ENCODE data around the gene LRRK1. TPM values are rescaled to one million over a fixed set of nuclear protein-coding genes. Genes with fewer than 3 reads are reported as not detected.

The LRRK1 gene
- polyA plus RNA-seq, 1 donor (not counting 4 experiments of a cell fraction or from before 2014, with no cell fraction given), result 6.2 TPM

DNA sequence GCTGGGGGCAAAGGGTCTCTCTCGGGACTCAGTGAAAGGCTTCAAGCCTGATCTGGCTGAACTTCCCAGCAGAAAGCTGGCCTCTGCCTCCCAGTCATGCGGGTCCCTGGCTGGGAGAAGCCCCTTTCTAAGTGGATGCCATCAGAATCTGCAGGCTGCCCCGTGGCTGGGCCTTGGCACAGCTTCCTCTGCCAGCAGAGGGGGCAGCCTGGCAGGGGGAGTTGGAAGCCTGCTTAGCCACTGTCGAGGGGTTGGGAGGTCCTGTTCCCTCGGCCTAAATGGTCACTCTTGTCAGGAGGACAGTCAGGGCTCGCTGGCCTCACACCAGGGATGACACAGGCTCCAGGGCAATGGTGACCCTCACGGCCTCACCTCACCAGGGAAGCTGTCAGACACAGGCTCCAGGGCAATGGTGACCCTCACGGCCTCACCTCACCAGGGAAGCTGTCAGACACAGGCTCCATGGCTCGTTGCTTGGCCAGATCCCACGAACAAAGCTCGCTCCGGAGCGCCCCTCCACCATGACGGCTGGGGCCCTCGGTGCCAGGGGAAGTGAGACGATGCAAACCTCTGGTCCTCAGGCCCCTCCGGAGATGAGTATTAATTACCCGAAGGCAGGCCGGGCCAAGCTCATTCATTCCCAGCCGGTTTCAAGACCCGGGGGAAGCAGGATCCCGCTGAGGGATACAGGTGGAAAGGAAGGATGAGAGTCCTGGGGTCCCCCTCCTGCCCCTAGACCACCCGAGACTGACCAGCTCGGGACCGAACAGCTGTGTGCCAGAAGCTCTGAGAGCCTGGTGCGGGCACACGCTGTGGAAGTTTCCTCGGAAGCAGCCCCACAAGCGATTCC, 181.7 kb downstream of the LRRK1 start:
- Histone ChIP-seq H3K79me2 (ENCODE audit: control insufficient read depth, insufficient read depth, low read length) (no peaks in the 10 kb centered on the region), H3K9me1 (ENCODE audit: control insufficient read depth, extremely low read depth, insufficient read depth, low read length) (no peaks in the 10 kb centered on the region), H3K27ac (ENCODE audit: control insufficient read depth, insufficient read depth, low read length) (no peak overlapping the region), H3K27me3 (ENCODE audit: control insufficient read depth, extremely low read depth, insufficient read depth, low read length) (no peaks in the 10 kb centered on the region), H4K20me1 (ENCODE audit: control insufficient read depth, extremely low read depth, insufficient read depth, low read length) (no peaks in the 10 kb centered on the region), H3K36me3 (ENCODE audit: control insufficient read depth in 2 of 2, extremely low read depth in 1 of 2, insufficient read depth in 2 of 2, low read length in 2 of 2) (no peaks in the 10 kb centered on the region), H3K9ac (ENCODE audit: control insufficient read depth, extremely low read depth, insufficient read depth, low read length) (no peak overlapping the region), H3K4me1 (ENCODE audit: control insufficient read depth, extremely low read depth, insufficient read depth, low read length) (peaks cover 3% of the 10 kb centered on the region), H2AFZ (ENCODE audit: control insufficient read depth, low read length) (no peak overlapping the region), H3K9me3 (ENCODE audit: control insufficient read depth, low read depth, low read length) (no peaks in the 10 kb centered on the region), H3K4me3 (ENCODE audit: control insufficient read depth in 2 of 3, extremely low read depth in 1 of 3, insufficient read depth in 2 of 3, low read depth in 1 of 3, low read length in 3 of 3) (no peak overlapping the region), H3K4me2 (ENCODE audit: control insufficient read depth, extremely low read depth, insufficient read depth, low read depth, low read length) (no peak overlapping the region)
- dilution Hi-C loops (cut with MboI; ENCODE audit: extremely low pct_ligation_motif_present, low sequenced_read_pairs), result no loop called here
- TF ChIP-seq EZH2 (IDR thresholded peaks at IDR 0.05; ENCODE audit: low read length) (no peak), CTCF (optimal IDR thresholded peaks at IDR 0.05 in 1 of 3, IDR thresholded peaks at IDR 0.05 in 1 of 3, conservative IDR thresholded peaks at IDR 0.05 in 1 of 3; ENCODE audit: extremely low read depth in 1 of 3, insufficient read depth in 2 of 3, low read length in 3 of 3) (no peak)
- DNase-seq (ENCODE audit: low read depth, low spot score) (no peak), FAIRE-seq (no peak)

DNA sequence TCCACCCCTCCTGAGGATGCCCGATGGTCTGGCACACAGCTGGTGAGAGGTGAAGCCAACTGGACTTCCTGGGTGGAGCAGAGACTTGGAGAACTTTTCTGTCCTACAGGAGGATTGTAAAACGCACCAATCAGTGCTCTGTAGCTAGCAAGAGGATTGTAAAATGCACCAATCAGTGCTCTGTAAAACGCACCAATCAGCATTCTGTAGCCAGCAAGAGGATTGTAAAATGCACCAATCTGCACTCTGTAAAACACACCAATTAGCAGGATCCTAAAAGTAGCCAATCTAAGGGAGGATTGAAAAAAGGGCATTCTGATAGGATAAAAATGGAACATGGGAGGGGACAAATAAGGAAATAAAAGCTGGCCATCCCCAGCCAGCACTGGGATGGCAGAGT, 182.5 kb downstream of the LRRK1 start:
- Histone ChIP-seq H3K4me3 (ENCODE audit: control insufficient read depth in 2 of 3, extremely low read depth in 1 of 3, insufficient read depth in 2 of 3, low read depth in 1 of 3, low read length in 3 of 3) (no peak overlapping the region), H3K36me3 (ENCODE audit: control insufficient read depth in 2 of 2, extremely low read depth in 1 of 2, insufficient read depth in 2 of 2, low read length in 2 of 2) (no peaks in the 10 kb centered on the region), H3K9ac (ENCODE audit: control insufficient read depth, extremely low read depth, insufficient read depth, low read length) (no peak overlapping the region), H3K27me3 (ENCODE audit: control insufficient read depth, extremely low read depth, insufficient read depth, low read length) (no peaks in the 10 kb centered on the region), H3K79me2 (ENCODE audit: control insufficient read depth, insufficient read depth, low read length) (no peaks in the 10 kb centered on the region), H3K27ac (ENCODE audit: control insufficient read depth, insufficient read depth, low read length) (no peak overlapping the region), H3K4me2 (ENCODE audit: control insufficient read depth, extremely low read depth, insufficient read depth, low read depth, low read length) (no peak overlapping the region), H3K9me3 (ENCODE audit: control insufficient read depth, low read depth, low read length) (no peaks in the 10 kb centered on the region), H3K4me1 (ENCODE audit: control insufficient read depth, extremely low read depth, insufficient read depth, low read length) (peaks cover 3% of the 10 kb centered on the region), H2AFZ (ENCODE audit: control insufficient read depth, low read length) (no peak overlapping the region), H3K9me1 (ENCODE audit: control insufficient read depth, extremely low read depth, insufficient read depth, low read length) (no peaks in the 10 kb centered on the region), H4K20me1 (ENCODE audit: control insufficient read depth, extremely low read depth, insufficient read depth, low read length) (no peaks in the 10 kb centered on the region)
- dilution Hi-C loops (cut with MboI; ENCODE audit: extremely low pct_ligation_motif_present, low sequenced_read_pairs), result no loop called here
- FAIRE-seq (no peak), DNase-seq (ENCODE audit: low read depth, low spot score) (no peak)
- TF ChIP-seq CTCF (optimal IDR thresholded peaks at IDR 0.05 in 1 of 3, IDR thresholded peaks at IDR 0.05 in 1 of 3, conservative IDR thresholded peaks at IDR 0.05 in 1 of 3; ENCODE audit: extremely low read depth in 1 of 3, insufficient read depth in 2 of 3, low read length in 3 of 3) (no peak), EZH2 (IDR thresholded peaks at IDR 0.05; ENCODE audit: low read length) (no peak)
